ENCODE measurements around the gene CBY2.
"Not testable (repeated sequence)": the region's sequence is repeated elsewhere in the genome, so short reads cannot be mapped to it uniquely, and the experiment has no call there.

CBY2 gene

DNA sequence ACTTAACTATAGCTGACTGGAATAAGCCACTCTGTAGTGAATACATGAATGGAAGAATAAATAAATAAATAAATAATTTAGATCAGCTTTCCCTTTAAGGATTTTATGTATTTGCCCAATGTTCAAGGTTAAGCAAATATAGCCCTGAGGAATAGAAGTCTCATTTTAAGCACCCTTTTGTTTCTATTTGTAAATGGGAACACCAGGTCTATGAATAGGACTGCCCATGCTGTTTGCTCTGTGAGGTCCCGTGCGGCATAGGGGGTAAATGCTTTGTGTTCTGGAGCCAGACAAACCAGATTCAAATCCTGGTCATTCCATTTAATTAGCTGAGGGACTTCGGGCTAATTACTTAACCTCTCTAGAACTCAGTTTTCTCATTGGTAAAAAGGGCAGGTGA is 29.3 kb downstream of the CBY2 start:
- no peak for DNase-seq
- in situ Hi-C loops (cut with MboI; ENCODE audit: low pct_unique_long_range_greater_than_20kb, low sequenced_read_pairs): no loop called here

DNA sequence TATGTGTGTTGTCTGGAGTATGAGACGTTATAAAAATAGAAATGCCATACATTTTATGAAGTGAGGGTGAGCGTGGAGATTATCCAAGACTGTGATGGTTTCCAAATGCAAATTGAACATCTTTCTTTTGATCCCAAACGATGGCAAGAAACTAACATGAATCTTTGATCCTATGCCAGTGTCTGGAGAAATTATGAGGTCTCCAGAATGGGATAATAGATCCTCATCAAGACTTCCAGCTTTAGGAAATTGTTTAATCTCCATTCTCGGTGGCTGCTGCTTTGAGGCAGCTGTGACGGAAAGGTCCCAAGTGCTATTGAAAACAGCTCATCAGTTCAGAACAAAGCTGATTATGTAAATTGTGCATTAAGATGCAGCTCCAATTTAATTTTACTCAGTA is 30.8 kb downstream of the CBY2 start:
- DNase-seq: no peak
- in situ Hi-C loops (cut with MboI; ENCODE audit: low pct_unique_long_range_greater_than_20kb, low sequenced_read_pairs): no loop called here

DNA sequence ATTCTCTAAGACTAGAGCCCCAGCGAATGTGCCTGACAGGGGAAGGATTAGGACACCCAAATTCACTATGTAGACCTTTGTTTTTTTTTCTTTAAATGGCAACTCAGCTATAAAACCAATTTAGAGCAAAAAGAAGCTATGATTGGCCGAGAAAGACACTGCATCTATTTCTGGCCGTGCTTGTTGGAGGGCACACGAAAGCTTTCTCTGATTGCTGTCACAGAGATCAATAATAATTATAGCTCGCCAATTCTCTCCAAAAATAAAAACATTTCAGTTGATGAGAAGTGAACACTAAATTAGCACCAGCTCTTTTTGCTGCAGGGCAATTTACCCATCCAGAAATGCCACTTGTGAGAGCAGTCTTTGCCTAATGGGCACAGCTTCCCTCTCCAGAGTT is 31.2 kb downstream of the CBY2 start:
- no peak for DNase-seq
- in situ Hi-C loops (cut with MboI; ENCODE audit: low pct_unique_long_range_greater_than_20kb, low sequenced_read_pairs): no loop called here

DNA sequence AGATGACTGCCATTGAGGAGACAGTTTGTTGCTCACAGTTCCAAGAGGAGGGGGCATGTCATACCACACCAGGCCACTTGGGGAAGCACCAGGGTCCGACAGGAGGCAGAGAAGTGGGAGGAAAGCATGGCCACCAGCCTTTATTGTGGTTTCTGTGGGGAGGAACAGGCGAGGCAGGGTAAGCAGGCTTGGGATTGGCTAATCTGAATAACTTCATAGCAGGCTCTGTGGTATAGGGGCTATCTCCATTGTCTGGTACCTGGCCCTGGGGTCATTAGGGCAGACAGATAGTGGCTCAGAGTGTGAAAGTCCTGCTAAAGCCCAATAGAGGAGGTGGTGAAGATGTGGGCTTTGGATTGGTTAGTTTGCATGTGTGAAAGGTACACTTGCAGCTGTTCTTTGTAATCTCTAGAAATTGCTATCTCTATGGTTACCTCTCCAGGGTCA is 35.5 kb downstream of the CBY2 start:
- DNase-seq: peak; percentile 69
- in situ Hi-C loops (cut with MboI; ENCODE audit: low pct_unique_long_range_greater_than_20kb, low sequenced_read_pairs): no loop called here

DNA sequence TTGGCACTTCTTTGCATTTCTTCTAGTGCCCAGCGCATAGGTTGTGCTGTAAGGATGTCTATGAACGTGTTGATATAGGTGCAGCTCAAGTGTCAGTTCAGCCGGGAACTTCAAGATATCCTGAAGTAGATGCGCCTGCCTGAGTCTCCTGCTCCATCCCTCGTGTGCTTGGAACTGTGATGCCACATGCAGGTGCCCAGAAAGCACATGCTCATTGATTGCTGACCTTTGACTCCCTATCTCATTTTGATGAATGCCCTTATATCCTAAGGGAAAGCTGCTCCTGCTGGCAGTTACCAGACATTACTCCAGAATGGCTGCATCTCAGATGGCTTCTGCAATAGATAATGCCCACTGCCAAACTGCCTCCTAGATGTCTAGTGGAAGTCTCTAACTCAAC is 40.9 kb downstream of the CBY2 start:
- DNase-seq: no peak
- in situ Hi-C loops (cut with MboI; ENCODE audit: low pct_unique_long_range_greater_than_20kb, low sequenced_read_pairs): no loop called here

DNA sequence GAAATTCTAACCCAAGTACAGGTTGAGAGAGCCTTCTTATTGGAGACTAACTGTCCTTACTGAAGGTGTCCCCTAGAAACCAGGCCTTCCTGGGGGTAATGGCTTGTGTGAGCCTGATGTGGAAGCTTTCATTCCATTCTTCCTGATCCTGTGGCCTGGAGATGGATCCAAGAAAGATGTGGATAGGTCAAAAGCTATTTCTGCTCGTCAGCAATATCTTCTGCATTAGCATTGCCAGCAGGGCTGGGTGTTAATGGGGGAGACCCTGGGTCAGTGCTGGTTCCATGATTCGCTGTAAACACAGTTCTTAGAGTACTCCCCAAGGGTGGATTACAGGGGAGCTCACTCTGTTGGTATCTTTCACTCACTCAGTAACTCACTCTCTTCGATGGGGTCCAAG is 42.9 kb downstream of the CBY2 start:
- no peak for DNase-seq
- in situ Hi-C loops (cut with MboI; ENCODE audit: low pct_unique_long_range_greater_than_20kb, low sequenced_read_pairs): no loop called here

DNA sequence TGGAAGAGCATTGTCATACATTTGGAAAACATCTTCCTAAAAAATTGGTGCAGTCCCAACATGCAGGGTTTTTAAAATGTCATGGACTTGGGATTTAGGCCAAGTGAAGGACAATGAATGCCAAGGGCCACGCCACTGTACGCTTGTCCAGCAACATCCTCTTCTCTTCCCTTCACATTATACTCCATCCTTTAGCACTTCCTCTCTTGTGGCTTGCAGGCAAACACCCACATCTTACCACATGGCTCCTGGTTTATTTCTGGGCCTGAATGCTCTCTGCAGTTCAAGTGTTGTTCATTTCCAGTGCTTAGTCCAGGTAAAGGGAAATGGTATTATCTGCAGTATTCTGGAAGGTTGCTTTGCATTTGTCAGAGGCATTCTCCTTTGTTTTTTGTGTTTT is 45.0 kb downstream of the CBY2 start:
- in situ Hi-C loops (cut with MboI; ENCODE audit: low pct_unique_long_range_greater_than_20kb, low sequenced_read_pairs): no loop called here
- peak; percentile 34 for DNase-seq

DNA sequence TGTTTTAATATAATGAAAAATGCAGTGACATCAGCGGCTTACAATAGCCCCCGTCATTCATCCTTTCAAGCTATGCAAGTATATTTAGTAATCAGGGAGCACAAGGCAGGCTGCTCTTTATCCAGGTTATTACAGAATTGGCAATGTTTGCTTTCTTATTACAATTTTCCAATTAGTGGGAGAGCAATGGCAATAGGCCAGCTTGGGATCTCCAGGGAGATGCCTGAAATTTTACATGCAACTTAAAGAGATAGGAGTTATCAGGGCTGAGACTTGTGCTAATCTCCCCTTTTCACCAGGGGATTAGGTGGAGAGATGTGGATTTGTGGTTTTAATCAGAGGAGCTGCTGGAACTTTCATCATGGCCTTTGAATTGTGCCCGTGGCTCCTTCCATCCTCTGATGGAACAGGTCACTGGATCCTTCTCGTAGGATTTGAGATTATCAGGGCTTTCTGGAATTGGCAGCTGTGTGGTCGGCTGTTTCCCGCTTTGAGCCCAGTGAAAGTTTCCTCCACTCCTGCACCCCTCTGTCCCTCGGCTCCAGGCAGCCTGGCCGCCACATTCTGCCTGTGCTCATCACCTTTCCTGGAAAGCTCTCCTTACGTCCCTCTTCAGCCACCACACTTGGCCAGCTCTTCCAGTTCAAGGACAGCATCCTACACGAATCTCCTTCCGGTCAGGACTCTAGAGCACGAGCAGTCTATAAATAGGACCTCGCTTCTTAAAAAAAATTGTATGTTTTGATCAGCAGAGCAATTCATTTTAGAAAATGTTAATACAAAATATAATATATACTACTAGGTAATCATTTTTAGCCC is 47.0 kb downstream of the CBY2 start:
- in situ Hi-C loops (cut with MboI; ENCODE audit: low pct_unique_long_range_greater_than_20kb, low sequenced_read_pairs): no loop called here
- DNase-seq: no peak

DNA sequence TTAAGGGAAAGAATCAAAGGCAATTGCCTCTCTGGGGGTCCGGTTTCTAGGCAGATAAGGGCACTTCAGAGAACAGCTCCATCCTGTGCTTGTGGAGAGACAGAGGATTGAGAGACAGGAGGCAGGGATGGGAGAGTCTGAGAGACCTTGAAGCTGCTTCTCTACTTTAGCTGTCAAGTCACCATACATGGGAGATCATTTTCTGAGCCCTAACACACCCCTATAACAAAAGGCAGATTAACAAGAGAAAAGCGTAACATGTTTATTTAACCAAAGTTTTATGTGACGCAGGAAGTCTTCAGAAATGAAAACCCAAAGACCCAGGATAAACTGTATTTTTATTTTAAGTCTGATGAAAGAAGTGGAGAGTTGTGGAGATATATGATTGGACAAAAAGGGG is 48.4 kb downstream of the CBY2 start:
- no peak for DNase-seq
- in situ Hi-C loops (cut with MboI; ENCODE audit: low pct_unique_long_range_greater_than_20kb, low sequenced_read_pairs): no loop called here

DNA sequence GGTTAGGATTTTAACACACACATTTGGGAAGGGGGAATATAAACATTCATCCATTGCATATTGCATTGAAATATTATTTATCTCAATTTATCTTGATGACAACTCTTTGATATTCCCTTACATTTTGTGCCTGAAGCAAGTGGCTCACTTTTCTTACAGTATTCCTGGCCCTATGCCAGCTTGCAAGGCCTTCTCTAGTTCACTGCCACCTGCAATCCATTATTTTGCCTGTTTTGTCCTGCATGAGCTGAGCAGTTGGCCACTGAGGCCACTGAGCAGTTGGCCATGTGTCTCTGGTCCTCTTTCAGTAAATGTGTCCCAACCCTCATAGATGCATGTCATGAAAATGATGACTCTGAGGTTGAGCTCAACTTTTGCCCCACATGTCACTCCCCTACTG is 49.8 kb downstream of the CBY2 start:
- in situ Hi-C loops (cut with MboI; ENCODE audit: low pct_unique_long_range_greater_than_20kb, low sequenced_read_pairs): no loop called here
- DNase-seq: no peak

DNA sequence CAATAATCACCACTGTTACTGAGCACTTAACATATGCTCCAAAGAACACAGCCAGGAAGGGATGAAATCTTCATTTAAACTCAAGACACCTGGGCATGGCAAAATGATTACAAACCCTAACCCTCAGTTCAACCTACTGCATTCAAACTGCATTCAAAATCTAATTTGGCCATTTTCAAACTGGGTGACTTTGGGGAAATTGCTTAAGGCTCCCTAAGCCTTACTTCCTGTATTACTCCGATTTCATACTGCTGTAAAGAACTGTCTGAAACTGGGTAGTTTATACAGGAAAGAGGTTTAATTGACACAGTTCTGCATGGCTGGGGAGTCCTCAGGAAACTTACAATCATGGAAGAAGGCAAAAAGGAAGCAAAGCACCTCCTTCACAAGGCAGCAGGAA is 50.4 kb downstream of the CBY2 start:
- DNase-seq: no peak
- in situ Hi-C loops (cut with MboI; ENCODE audit: low pct_unique_long_range_greater_than_20kb, low sequenced_read_pairs): no loop called here

DNA sequence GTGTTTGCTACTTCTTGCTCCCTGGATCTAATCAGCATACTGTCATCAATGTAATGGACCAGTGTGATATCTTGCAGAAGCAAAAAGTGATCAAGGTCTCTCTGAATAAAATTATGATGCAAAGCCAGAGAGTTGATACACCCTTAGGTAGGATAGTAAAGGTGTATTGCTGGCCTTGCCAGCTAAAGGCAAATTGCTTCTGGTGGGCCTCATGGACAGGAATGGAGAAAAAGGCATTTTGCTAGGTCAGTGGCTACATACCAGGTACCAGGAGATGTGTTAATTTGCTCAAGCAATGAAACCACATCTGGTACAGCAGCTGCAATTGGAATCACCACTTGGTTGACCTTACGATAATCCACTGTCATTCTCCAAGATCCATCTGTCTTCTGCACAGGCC is 54.4 kb downstream of the CBY2 start:
- in situ Hi-C loops (cut with MboI; ENCODE audit: low pct_unique_long_range_greater_than_20kb, low sequenced_read_pairs); DNase-seq: not testable (repeated sequence)

DNA sequence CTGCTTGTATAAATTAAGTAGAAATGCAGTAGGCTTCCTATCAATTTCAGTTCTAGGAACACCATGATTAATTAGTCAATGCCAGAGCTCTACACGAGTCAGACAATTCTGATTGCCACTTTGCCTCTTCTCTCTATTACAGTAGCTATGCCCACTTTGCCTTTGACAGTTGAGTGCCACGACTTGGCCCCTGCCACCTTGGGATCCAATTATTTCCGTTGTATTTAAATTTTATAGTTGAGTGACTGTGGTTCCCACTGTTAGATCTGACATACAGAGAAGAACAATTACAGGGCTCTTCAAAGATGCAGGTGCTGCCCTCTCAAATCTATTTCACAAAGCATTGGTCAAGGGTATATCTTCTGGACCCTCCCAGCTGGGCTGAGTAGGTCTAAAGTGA is 55.5 kb downstream of the CBY2 start:
- in situ Hi-C loops (cut with MboI; ENCODE audit: low pct_unique_long_range_greater_than_20kb, low sequenced_read_pairs); DNase-seq: not testable (repeated sequence)

DNA sequence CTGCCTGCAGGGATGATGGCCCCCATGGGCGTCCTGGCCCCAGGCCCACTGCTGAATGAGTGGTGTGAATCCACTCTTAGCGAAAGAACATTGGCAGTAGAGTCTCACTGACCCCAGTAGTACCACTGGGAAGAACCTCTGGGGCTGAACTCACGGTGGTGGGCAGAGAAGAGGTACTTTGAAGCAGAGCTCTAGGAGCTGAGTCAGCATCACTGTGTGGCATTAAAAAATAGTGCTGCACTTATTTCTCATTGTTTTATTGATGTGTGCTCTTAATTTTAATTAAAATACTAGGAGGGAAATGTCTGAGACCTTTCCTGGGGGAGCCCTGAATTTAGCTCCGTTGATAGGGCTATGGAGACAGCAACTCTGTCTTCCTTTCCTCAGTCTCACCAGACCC is 61.3 kb downstream of the CBY2 start:
- no peak for DNase-seq
- in situ Hi-C loops (cut with MboI; ENCODE audit: low pct_unique_long_range_greater_than_20kb, low sequenced_read_pairs): no loop called here
